HG03342 (cell line): Measurements from ENCODE around the gene PABPN1L.

Experiments used
- ATAC-seq: cut with Tn5 transposase; IDR thresholded peaks from one replicate; pipeline ENCODE4 v1.9.1; 2021; ENCODE audit warnings: mild to moderate bottlenecking, moderate library complexity; ENCODE audit not compliant: unreplicated experiment

The PABPN1L gene

GRCh38 chr16:88884569-88885271 is 18.3 kb upstream of the PABPN1L start:
- no peak for ATAC-seq

- no peak for ATAC-seq
Measured at GRCh38 chr16:88883946-88884345, 17.5 kb upstream of the PABPN1L start.

GRCh38 chr16:88883117-88883895 is 16.8 kb upstream of the PABPN1L start:
- ATAC-seq = no peak

GRCh38 chr16:88882358-88883030 is 16.0 kb upstream of the PABPN1L start:
- ATAC-seq = no peak

GRCh38 chr16:88881675-88882357 is 15.4 kb upstream of the PABPN1L start:
- ATAC-seq = no peak

GRCh38 chr16:88881007-88881615 is 14.7 kb upstream of the PABPN1L start:
- no peak for ATAC-seq

- ATAC-seq = no peak
Measured at GRCh38 chr16:88880226-88881006, 14.0 kb upstream of the PABPN1L start.

- no peak for ATAC-seq
Measured at GRCh38 chr16:88879788-88880055, 13.3 kb upstream of the PABPN1L start.

- ATAC-seq = no peak
Measured at GRCh38 chr16:88878967-88879787, 12.7 kb upstream of the PABPN1L start.

- ATAC-seq = no peak
Measured at GRCh38 chr16:88878356-88878755, 11.9 kb upstream of the PABPN1L start.

GRCh38 chr16:88877564-88878289 is 11.3 kb upstream of the PABPN1L start:
- no peak for ATAC-seq

GRCh38 chr16:88876942-88877526 is 10.6 kb upstream of the PABPN1L start:
- ATAC-seq = no peak

- ATAC-seq = no peak
Measured at GRCh38 chr16:88875703-88876234, 9.3 kb upstream of the PABPN1L start.

- no peak for ATAC-seq
Measured at GRCh38 chr16:88874938-88875599, 8.6 kb upstream of the PABPN1L start.

- no peak for ATAC-seq
Measured at GRCh38 chr16:88872650-88873331, 6.3 kb upstream of the PABPN1L start.

- ATAC-seq = no peak
Measured at GRCh38 chr16:88871730-88872416, 5.4 kb upstream of the PABPN1L start.

- no peak for ATAC-seq
Measured at GRCh38 chr16:88871349-88871702, 4.9 kb upstream of the PABPN1L start.
